BJ (cell line): ENCODE data around the gene SLC22A15. TPM values are rescaled to one million over a fixed set of nuclear protein-coding genes. Genes with fewer than 3 reads are reported as not detected.

Experiments used
- CTCF ChIA-PET: fragments of 350-600 bp; formaldehyde crosslinking; extraction: SDS; loops from one replicate; lab custom pipeline; 2021; ENCODE audit warnings: antibody characterized with exemption, inconsistent platforms; lab: Yijun Ruan, JAX
- POLR2A ChIA-PET: fragments of 300-600 bp; sonication (Branson Sonifier 250); formaldehyde crosslinking; extraction: SDS; loops from one replicate; lab custom pipeline; 2021; ENCODE audit warnings: antibody characterized with exemption; lab: Charles Lee
- DNase-seq: peaks from one replicate; pipeline ENCODE4 v3.0.0-alpha.2; 2011; ENCODE audit warnings: low read depth
- H3K27me3 ChIP-seq: 2 replicates; pipeline ENCODE4 v1.6.0; 2011; ENCODE audit warnings: low read length; ENCODE audit not compliant: control insufficient read depth, insufficient read depth
- H3K36me3 ChIP-seq: 2 replicates; pipeline ENCODE4 v1.5.1; 2011; ENCODE audit warnings: low read length; ENCODE audit not compliant: control insufficient read depth, insufficient read depth
- H3K4me3 ChIP-seq: 2 replicates; pipeline ENCODE4 v1.5.1; 2011; ENCODE audit warnings: low read depth, mild to moderate bottlenecking, control low read depth, low read length
- CTCF ChIP-seq: IDR thresholded peaks from 2 replicates; pipeline ENCODE4 v1.5.1; 2011; ENCODE audit warnings: low read depth, mild to moderate bottlenecking, control low read depth, inconsistent platforms, low read length, moderate library complexity; ENCODE audit not compliant: insufficient read depth
- polyA minus RNA-seq: library from RNA; depleted of rRNA, polyadenylated mRNA; stranded (reverse); fragments of >200 nt; gene quantifications from 2 replicates; pipeline ENCODE4 v1.2.3, GENCODE V29; 2011; rRNA and poly(A)+ RNA removed
- polyA plus RNA-seq: library from polyadenylated mRNA; depleted of rRNA; stranded (reverse); fragments of >200 nt; gene quantifications from 2 replicates; pipeline ENCODE4 v1.2.3, GENCODE V29; 2011; rRNA removed

Gene SLC22A15
- polyA plus RNA-seq (6.4 and 9.2 TPM in 2 replicates), polyA minus RNA-seq (16.7 and 23.6 TPM in 2 replicates)

DNA sequence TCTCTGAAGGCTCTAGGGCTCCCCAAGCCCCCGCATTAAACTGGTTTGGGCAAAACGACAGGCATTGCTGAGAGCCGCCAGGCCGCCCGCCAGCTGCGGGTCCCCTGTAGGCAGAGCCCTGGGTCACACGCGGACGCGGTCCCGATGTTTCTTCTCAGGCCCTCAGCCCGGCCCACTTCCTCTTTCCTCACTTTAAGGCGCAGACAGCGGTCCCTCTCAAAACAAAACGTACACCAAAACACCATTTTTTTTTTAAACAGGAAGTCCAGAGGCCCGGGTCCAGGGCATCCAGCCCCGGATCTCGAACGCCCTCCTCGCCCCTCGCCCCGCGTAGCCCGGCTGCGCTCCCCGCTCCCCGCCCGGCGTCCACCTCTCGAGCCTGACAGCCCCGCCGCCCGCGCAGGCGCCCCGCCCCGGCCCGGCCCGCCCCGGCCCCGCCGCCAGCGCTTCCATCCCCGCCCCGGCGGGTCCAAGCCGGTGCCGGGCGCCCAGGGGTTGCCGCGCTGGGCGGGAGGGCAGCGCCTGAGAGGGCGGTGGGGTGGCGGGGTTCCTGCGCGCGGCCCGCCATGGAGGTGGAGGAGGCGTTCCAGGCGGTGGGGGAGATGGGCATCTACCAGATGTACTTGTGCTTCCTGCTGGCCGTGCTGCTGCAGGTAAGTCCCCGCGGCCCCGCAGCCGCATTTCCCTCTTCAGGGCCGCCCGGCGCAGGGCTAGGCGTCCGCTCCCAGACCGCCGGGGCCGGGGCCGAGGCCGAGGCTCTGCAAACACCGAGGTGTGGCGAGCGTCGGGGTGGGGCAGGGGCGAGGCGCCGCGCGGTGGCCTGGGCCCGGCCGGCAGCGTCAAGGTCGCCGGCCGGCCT is at the start of gene SLC22A15:
Gene SLC22A15 (plus strand): TSS at position 452 of the 859 bp plus-strand sequence. CDS start 115 bp downstream, at position 567.
- no peaks in the 10 kb centered on the region for H3K36me3 ChIP-seq
- DNase-seq, result no peak
- TF ChIP-seq CTCF, result no peak
- peaks cover 2% of the 10 kb centered on the region; the same call in 1 of the 2 replicates for H3K27me3 ChIP-seq
- ChIA-PET CTCF (no interaction called here), POLR2A (no interaction called here)
- H3K4me3 ChIP-seq, result peak within 1 kb of the TSS; percentile 57

- no peaks in the 10 kb centered on the region; the same call in none of the 2 replicates for H3K27me3 ChIP-seq
- no peak for TF ChIP-seq CTCF
- no peak for DNase-seq
- ChIA-PET CTCF (no interaction called here), POLR2A (no interaction called here)
- no peaks in the 10 kb centered on the region for H3K36me3 ChIP-seq
- no peak overlapping the region for H3K4me3 ChIP-seq
These were observed 48.3 kb upstream of the SLC22A15 start for GRCh38 chr1:115927971-115928370.

DNA sequence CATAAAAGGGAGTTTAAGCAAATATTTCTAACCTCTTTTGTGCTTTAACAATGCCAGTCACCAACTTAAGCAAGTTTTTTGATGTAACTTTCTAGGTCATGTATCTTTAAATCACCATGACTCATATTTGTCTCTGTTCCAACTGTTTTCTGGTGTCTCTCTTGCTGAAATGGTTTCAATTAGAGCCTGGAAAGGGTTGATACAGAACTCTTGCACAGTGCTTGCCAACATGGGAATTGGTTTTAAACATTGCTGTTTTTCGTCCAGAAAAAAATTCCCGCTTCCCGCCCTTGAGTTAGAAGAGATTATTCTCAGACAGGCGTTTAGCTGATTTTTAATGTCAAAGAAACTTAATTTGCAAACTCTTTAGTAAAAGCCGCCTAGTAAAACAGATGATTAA is 46.4 kb upstream of the SLC22A15 start:
- peak; percentile 73 for DNase-seq
- TF ChIP-seq CTCF, result no peak
- POLR2A ChIA-PET, result no interaction called here
- H3K27me3 ChIP-seq, result no peaks in the 10 kb centered on the region
- CTCF ChIA-PET, result interaction anchor here (0.8 kb wide), 1 partner anchor 121 kb away, joined by 3 read pairs; no protein-coding TSS in a partner anchor
- H3K36me3 ChIP-seq, result no peaks in the 10 kb centered on the region
- H3K4me3 ChIP-seq, result no peak overlapping the region

GRCh38 chr1:115933625-115934024 is 42.7 kb upstream of the SLC22A15 start:
- no peak overlapping the region for H3K4me3 ChIP-seq
- no peaks in the 10 kb centered on the region for H3K36me3 ChIP-seq
- POLR2A ChIA-PET, result no interaction called here
- CTCF ChIA-PET, result interaction anchor here (0.5 to 1.3 kb wide), 2 partner anchors 14 to 170 kb away, joined by 3 to 4 read pairs; no protein-coding TSS in a partner anchor
- TF ChIP-seq CTCF, result no peak
- DNase-seq, result no peak
- H3K27me3 ChIP-seq, result no peaks in the 10 kb centered on the region

- no peak for TF ChIP-seq CTCF
- no peak for DNase-seq
- no peak overlapping the region for H3K4me3 ChIP-seq
- POLR2A ChIA-PET, result no interaction called here
- H3K27me3 ChIP-seq, result no peaks in the 10 kb centered on the region
- CTCF ChIA-PET, result no interaction called here
- no peaks in the 10 kb centered on the region for H3K36me3 ChIP-seq
These were observed 36.9 kb upstream of the SLC22A15 start for GRCh38 chr1:115939455-115939854.
